Measurements from ENCODE around the gene IFNAR2.

The IFNAR2 gene

GRCh38 chr21:33229784-33230544 lies at the start of gene IFNAR2:
Gene IFNAR2 (plus strand): TSS chr21:33229938. CDS start chr21:33241923, 11,985 bp downstream.
- in situ Hi-C loops (cut with MboI; ENCODE audit: low sequenced_read_pairs) = no loop called here

DNA sequence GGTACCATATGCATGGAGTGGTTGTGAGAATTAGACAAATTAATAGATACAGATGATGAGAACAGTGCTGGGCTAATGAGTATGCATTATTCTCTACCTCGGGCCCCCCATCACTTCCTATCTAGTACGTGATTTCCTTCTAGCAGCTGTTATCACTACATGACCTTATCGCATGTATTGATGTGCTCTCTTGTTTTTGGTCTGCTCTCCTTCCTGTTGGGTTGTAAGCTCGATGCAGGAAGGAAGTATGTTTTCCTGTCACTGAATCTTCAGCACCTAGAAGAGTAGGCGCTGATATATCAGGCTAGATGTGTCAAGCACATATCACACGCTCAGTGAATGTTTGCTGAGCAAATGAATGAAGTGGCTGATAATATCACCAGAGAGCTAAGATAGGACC lies 43.9 kb upstream of the IFNAR2 start:
- in situ Hi-C loops (cut with MboI; ENCODE audit: low sequenced_read_pairs) = no loop called here

DNA sequence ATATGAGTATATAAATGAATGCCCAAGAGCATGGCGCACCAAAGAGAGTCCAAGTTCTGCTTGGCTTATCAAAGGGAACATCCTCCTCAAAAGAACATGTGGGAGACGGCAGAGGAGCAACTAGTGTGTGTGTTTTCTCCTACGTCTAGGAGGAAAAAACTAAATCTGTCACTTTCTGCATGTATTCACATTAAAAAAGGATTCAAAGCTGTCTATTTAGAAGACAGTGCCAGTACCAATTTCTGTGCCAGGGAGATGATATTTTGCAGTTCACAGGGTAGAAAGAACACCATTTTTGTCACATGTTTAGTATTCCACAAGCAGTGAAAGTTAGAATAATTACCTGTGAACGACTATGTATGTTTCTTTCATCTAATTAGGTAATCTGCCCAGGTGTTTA lies 42.5 kb upstream of the IFNAR2 start:
- in situ Hi-C loops (cut with MboI; ENCODE audit: low sequenced_read_pairs) = no loop called here

- in situ Hi-C loops (cut with MboI; ENCODE audit: low sequenced_read_pairs) = no loop called here
Measured at GRCh38 chr21:33189237-33189636, 40.5 kb upstream of the IFNAR2 start.

- in situ Hi-C loops (cut with MboI; ENCODE audit: low sequenced_read_pairs) = no loop called here
Measured at GRCh38 chr21:33189824-33190223, 39.9 kb upstream of the IFNAR2 start.

DNA sequence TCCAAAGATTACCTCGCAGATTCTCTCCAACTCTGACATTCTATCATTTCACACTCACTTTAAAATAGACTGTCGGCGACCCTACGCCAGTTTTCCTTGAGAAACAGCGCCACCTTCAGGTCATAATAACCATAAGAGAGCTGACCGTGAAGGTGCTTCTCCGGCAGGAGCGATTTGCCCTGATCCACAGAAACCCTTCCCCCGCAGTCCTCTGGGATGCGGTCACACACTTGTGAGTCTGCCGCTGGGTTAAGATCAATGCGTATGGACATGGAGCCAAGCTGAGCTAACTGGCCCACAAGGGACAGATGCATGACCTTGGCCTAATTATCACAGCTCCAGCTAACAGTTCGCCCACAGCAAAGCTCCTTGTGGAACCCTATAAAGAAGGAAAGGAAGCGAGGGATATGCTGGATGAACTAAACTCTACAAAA lies 32.8 kb upstream of the IFNAR2 start:
- in situ Hi-C loops (cut with MboI; ENCODE audit: low sequenced_read_pairs) = no loop called here

DNA sequence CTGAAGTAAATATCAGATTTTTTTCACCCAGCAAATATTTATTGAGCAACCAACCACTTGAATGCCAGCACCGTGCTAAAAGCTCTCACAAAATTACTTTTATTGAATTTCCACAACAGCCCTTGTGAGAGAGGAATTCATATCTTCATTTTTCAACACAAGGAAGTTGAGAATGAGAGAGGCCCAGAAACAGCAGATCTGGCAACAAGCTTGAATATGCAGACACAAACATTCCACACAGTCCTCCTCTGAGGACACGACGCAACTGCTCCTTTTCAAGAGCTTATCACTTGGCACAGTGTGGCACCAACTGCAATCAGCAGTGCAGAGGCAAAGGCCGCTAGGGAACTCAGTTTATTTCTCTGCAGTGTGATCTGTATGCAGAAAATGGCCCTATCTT lies 32.2 kb upstream of the IFNAR2 start:
- in situ Hi-C loops (cut with MboI; ENCODE audit: low sequenced_read_pairs) = no loop called here

DNA sequence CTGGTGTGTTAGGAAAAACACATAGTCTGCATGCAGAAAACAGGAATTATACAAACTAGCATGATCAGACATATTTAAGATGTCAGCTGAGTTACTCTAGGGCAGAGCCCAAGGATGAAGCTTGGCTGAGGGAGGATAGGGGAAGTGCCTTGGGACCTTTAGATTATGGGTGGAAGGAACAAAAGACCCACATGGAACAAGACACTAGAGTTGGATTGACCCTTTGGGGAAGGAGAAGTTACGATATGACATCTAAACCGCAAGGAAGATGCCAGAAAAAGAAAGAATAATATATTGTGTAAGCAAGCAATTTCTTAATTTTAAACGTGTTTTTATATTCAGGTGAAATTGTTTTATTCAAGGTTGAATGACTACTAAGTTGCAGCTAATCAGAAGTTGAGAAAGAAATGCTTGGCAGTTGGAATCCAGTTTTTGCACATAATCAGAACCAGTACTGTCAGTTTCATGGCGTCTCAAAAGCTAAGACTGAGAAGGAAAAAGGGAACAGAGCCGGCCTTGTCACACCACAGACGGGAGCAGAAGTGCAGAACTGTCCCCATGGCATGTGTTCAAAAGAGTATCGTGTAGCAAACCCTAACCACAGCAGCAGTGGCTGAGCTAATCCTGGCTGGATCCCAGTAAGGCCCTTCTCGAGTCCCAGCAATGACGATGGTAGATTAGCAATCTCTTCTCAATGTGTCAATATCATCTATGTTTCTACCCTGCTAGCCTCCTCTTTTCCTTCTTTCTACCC lies 31.2 kb upstream of the IFNAR2 start:
- in situ Hi-C loops (cut with MboI; ENCODE audit: low sequenced_read_pairs) = no loop called here

- in situ Hi-C loops (cut with MboI; ENCODE audit: low sequenced_read_pairs) = no loop called here
Measured at GRCh38 chr21:33199100-33199464, 30.7 kb upstream of the IFNAR2 start.

GRCh38 chr21:33199516-33200217 lies 30.1 kb upstream of the IFNAR2 start:
- in situ Hi-C loops (cut with MboI; ENCODE audit: low sequenced_read_pairs) = no loop called here

DNA sequence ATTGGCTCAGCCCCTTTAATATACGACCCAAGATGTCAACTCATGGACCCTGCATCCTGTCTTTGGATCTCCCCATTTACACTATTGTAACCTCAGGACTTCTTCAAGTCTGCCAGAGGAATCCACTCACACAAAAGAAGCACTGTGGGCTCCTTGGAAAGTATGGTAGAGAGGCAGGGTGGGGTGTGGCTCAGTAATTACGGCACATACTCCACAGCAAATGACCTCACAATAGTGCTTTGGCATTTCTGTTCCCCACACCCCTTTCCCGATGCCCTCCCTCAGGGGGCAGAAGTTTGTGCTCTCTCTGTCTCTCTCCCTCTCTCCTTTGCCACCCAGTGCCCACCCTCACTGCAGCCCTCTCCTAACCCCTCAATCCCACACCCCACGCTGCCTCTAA lies 27.8 kb upstream of the IFNAR2 start:
- in situ Hi-C loops (cut with MboI; ENCODE audit: low sequenced_read_pairs) = no loop called here

GRCh38 chr21:33202464-33203363 lies 27.0 kb upstream of the IFNAR2 start:
- in situ Hi-C loops (cut with MboI; ENCODE audit: low sequenced_read_pairs) = no loop called here

DNA sequence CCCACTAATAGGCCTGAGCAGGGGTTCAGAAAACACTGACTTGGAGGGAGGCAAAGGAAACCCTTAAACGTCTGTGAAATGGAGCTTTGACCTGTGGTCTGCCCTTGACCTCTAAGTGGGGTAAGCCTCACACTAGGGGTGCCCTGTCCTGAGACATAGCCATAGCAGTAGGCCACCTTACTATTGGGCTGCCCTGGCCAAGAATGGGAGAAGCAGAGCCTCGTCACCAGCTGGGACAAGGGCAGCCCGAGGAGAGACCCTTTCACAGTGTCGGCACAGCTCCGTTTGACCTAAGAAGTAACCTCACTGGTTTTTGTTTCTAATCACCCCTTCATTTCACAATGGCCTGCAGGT lies 26.4 kb upstream of the IFNAR2 start:
- in situ Hi-C loops (cut with MboI; ENCODE audit: low sequenced_read_pairs) = no loop called here

GRCh38 chr21:33205476-33205875 lies 24.3 kb upstream of the IFNAR2 start:
- in situ Hi-C loops (cut with MboI; ENCODE audit: low sequenced_read_pairs) = no loop called here

- in situ Hi-C loops (cut with MboI; ENCODE audit: low sequenced_read_pairs) = no loop called here
Measured at GRCh38 chr21:33206771-33207281, 22.9 kb upstream of the IFNAR2 start.

DNA sequence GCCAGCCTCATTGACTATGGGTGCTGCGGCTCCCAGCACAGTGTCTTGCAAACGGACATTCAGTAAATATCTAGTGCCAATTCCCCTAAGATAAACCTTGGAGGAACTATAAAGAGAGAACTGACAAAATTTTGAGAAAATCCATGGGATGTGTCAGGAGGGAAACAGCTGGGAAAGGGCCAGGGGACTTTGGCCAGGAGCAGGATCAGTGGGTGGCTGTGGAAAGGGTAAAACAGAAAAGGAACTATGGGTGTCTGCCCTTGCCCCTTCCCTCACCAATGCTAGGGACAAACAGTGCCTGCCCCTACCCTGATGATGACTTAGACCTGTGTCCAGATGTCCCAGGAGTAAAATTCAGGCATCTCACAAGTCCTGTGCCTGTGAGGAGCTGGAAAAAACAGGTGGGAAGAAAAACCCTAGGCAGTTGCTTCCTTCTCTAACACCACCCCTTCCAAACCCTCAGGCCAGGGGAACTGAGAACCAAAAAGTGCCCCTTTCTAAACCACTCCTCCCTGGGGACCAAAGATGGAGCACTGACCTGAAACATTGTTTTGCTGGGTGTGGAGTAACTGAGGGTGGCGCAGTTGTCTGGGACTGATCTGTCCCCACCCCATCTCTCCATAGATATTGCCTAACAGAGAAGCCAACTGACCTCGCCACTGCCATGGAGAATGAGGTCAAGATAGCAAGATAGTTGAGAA lies 22.1 kb upstream of the IFNAR2 start:
- in situ Hi-C loops (cut with MboI; ENCODE audit: low sequenced_read_pairs) = no loop called here

GRCh38 chr21:33208534-33208933 lies 21.2 kb upstream of the IFNAR2 start:
- in situ Hi-C loops (cut with MboI; ENCODE audit: low sequenced_read_pairs) = no loop called here

DNA sequence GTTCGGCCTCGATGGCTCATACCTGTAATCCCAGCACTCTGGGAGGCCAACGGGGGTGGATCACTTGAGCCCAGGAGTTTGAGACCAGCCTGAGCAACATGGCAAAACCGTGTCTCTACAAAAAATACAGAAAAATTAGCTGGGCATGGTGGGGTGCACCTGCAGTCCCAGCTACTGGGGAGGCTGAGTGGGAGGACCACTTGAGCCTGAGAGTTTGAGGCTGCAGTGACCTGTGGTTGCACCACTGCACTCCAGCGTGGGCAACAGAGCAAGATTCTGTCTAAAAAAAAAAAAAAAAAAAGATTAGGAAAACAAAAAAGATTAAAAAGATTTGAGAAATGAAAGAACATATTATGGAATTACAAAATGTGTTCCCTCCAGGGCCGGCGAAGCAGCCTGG lies 18.4 kb upstream of the IFNAR2 start:
- in situ Hi-C loops (cut with MboI; ENCODE audit: low sequenced_read_pairs) = no loop called here

- in situ Hi-C loops (cut with MboI; ENCODE audit: low sequenced_read_pairs) = no loop called here
Measured at GRCh38 chr21:33211732-33212131, 18.0 kb upstream of the IFNAR2 start.
